Measurements from ENCODE around the gene VPS37D.
A peak's percentile ranks its signal among the peaks of the same experiment; 100 is the strongest.

The VPS37D gene

DNA sequence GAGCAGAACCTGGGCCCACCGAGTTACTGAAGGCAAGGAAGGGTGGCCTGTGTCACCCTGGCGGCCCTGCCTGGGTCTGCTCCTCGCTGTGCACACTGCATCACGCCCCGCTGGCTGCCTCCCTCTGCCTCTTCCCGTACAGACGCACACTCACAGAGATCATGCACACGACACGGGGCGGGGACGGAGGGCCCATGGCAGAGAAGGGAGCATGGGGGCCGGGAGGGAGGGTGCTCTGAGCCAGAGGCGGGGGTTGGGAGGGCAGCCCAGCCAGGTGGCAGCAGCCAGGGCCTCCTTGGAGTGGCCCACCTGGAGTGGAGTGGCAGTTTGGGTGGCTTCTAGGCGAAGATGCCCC is 32.4 kb downstream of the VPS37D start:
- H3K27ac ChIP-seq: peak overlapping the region; percentile 30; the same call in 1 of the 2 replicates
- TF ChIP-seq, protein P1, sequence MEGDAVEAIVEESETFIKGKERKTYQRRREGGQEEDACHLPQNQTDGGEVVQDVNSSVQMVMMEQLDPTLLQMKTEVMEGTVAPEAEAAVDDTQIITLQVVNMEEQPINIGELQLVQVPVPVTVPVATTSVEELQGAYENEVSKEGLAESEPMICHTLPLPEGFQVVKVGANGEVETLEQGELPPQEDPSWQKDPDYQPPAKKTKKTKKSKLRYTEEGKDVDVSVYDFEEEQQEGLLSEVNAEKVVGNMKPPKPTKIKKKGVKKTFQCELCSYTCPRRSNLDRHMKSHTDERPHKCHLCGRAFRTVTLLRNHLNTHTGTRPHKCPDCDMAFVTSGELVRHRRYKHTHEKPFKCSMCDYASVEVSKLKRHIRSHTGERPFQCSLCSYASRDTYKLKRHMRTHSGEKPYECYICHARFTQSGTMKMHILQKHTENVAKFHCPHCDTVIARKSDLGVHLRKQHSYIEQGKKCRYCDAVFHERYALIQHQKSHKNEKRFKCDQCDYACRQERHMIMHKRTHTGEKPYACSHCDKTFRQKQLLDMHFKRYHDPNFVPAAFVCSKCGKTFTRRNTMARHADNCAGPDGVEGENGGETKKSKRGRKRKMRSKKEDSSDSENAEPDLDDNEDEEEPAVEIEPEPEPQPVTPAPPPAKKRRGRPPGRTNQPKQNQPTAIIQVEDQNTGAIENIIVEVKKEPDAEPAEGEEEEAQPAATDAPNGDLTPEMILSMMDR (IDR thresholded peaks at IDR 0.05): no peak
- TF ChIP-seq ZFX (IDR thresholded peaks at IDR 0.05; ENCODE audit: borderline replicate concordance): no peak

DNA sequence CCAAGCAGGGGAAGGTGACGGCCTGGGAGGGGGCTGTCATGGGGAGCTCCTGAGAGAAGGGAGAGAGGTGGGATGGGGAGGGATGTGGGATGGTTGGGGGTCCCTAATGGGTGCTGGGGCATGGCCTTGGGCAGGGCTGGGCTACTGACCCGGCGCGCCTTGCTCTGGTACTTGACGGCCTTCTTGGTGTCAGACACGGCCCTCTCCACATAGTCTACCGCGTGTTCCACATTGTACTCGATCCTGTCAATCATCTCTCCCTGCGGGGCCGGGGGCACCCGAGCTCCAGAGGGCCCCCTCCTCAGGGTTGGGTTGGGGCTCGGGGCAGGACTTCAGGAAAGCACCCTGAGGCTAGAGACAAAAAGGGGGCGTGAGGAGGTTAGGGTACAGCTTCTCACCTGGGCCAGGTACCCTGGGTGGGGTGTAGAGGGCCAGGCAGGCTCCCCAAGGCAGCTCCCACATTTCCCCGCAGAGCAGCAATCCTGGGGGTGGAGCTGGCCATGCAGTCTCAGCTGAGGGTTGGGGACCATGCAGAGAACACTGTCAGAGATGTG is 33.0 kb downstream of the VPS37D start:
- TF ChIP-seq ZFX (IDR thresholded peaks at IDR 0.05; ENCODE audit: borderline replicate concordance): no peak
- TF ChIP-seq, protein P1 (IDR thresholded peaks at IDR 0.05): no peak
- no peak overlapping the region for H3K27ac ChIP-seq

DNA sequence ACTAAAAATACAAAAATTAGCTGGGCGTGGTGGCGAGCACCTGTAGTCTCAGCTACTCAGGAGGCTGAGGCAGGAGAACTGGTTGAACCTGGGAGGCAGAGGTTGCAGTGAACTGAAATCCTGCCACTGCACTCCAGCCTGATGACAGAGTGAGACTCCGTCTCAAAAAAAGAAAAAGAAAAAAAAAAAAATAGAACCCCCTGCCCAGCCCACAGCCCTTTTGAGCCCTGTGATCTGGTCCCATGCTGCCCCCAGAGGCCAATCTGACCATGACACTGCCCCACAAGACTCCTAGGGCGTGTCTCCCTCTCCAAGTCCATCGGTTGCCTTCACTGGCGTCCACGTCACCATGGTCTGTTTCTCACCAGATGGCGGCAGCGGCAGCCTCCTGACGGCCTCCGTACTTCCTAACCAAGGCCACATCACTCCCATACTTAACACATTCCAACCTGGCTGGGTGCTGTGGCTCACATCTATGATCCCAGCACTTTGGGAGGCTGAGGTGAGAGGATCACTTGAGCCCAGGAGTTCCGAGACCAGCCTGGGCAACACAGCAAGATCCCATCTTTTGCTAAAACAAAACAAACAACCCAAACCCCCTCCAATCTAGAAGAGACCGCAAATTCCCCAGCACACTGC is 33.8 kb downstream of the VPS37D start:
- TF ChIP-seq, protein P1 (IDR thresholded peaks at IDR 0.05): peak; percentile 90
- TF ChIP-seq ZFX (IDR thresholded peaks at IDR 0.05; ENCODE audit: borderline replicate concordance): no peak
- no peak overlapping the region for H3K27ac ChIP-seq

DNA sequence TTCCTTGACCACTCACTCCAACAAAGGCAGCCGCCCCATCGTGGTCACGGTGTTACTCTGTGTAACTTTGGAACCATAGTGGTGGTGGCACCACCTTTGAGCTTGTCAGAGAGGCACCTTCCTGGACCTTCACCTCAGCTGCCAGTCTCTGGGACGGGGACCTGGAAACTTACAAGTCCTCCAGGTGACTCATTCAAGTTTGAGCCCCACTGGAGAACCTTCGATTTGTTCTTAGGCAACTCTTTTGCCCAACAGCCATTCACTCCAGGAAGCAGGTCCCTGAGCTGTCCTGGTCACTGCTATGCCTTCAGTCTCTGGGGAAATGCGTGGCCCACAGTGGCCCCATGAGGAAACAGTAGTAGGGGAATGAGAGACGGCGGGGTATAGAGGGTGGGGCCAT is 34.6 kb downstream of the VPS37D start:
- no peak overlapping the region for H3K27ac ChIP-seq
- TF ChIP-seq, protein P1 (IDR thresholded peaks at IDR 0.05): no peak
- TF ChIP-seq ZFX (IDR thresholded peaks at IDR 0.05; ENCODE audit: borderline replicate concordance): no peak

DNA sequence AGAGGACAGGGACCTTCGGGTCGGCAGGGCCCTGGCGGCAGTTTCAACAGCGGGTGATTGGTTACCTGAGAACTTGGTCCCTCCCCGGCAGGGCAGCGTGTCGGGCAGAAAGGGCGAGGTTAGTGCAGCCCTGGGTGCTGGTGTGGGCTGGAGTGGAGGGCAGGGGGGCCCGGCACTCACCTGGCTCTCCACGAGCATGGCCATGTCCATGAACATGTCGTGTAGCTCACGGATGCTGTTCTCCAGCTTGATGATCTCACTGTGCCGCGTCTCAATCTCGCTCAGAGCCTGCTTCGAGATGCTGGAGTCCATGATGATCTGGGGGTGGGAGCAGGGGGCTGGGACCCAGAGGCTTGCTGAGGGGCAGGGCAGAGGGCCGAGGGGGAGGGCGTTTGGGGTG is 35.0 kb downstream of the VPS37D start:
- no peak for TF ChIP-seq ZFX (IDR thresholded peaks at IDR 0.05; ENCODE audit: borderline replicate concordance)
- TF ChIP-seq, protein P1 (IDR thresholded peaks at IDR 0.05): no peak
- H3K27ac ChIP-seq: no peak overlapping the region

DNA sequence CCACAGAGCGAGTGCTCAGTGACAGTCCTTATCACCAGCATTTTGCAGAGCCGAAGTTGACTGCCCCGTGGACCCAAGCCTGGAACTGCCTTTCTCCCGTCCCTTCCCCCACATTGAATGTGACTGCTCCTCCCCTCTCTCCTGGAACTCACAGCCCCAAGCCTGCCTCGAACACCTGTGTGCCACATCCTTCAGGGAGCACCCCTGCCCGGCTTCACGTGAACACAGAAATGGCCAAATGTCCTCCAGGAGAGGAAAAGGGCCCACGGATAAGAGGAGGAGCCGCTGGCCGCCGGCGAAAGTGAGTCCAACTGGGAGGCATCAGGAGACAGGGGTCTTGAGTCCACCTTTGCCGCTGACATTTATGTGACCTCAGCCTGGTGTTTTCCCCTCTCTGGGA is 35.6 kb downstream of the VPS37D start:
- H3K27ac ChIP-seq: no peak overlapping the region
- TF ChIP-seq, protein P1 (IDR thresholded peaks at IDR 0.05): no peak
- TF ChIP-seq ZFX (IDR thresholded peaks at IDR 0.05; ENCODE audit: borderline replicate concordance): no peak

DNA sequence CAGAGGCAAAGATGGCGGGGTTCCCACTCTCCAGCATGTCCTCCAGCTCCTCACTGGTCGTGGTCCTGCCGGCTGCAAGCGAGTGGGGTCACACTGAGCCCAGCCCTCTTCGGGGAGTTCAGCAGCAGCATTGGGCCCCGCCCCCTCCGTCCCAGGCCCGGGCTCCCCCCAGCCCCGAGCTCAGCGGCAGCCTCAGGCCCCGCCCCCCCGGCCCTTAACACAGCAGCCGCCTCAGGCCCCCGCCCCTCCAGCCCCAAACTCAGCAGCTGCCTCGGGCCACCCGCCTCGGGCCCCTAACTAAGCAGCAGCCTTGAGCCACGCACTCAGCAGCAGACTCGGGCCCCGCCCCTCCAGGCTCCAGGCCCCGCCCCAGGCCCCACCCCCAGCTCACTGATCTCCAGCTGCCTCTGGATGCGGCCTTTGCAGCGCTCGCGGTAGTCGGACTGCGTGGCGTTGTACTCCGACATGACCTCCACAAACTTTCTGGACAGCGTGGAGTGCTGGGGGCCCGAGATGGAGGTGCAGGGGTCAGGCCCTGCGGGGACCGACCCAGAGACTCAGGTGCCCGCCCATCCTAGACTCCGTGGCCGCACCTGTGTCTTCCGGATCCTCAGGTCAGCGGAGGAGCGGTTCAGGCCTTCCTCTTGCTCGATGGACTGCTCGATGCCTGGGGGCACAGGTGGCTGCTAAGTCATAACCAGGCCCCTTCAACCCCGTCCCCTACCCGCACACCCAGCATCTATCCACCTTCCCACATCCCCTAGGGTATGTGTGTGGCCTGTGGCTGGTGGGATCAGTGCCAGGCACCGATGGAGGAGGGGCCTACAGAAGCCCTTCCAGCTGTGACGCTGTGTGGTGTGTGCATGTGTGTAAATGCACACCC is 36.4 kb downstream of the VPS37D start:
- H3K27ac ChIP-seq: peak overlapping the region; percentile 69
- TF ChIP-seq, protein P1 (IDR thresholded peaks at IDR 0.05): no peak
- no peak for TF ChIP-seq ZFX (IDR thresholded peaks at IDR 0.05; ENCODE audit: borderline replicate concordance)
